GM12878 (cell line): ENCODE results near the gene ABHD6. TPM values are rescaled to one million over a fixed set of nuclear protein-coding genes. Genes with fewer than 3 reads are reported as not detected.

Source experiments
- ATAC-seq: fragments of 200-7000 bp; cut with Tn5 transposase; 3 replicates; pipeline ENCODE4 v1.9.1; 2020; ENCODE audit warnings: mild to moderate bottlenecking, moderate library complexity
- BruUV-seq: library from RNA; stranded (reverse); fragments of 400-500 nt; replicated peaks from 2 replicates; lab custom pipeline; 2021; lab: Mats Ljungman, UMichigan
- CTCF ChIA-PET: fragments of 300-600 bp; sonication (Branson Sonifier 250); formaldehyde crosslinking; extraction: SDS; loops from one replicate; lab custom pipeline; 2021; ENCODE audit warnings: inconsistent platforms; lab: Yijun Ruan, JAX
- POLR2A ChIA-PET: fragments of 350-600 bp; formaldehyde crosslinking; extraction: SDS; loops from one replicate; lab custom pipeline; 2021; ENCODE audit warnings: inconsistent platforms; lab: Charles Lee
- RAD21 ChIA-PET: fragments of 300-600 bp; sonication (Branson Sonifier 250); formaldehyde crosslinking; loops from one replicate; lab custom pipeline; 2023; ENCODE audit warnings: antibody characterized with exemption; ENCODE audit not compliant: unreplicated experiment; lab: Charles Lee
- SMC1A ChIA-PET: fragments of 300-600 bp; sonication (Branson Sonifier 250); formaldehyde crosslinking; loops from one replicate; lab custom pipeline; 2023; ENCODE audit not compliant: unreplicated experiment, uncharacterized antibody; lab: Charles Lee
- DNase-seq: peaks from one replicate; pipeline ENCODE4 v3.0.0-alpha.2; 2011; ENCODE audit warnings: low read depth, low spot score
- FAIRE-seq: peaks from 3 replicates; lab custom pipeline; 2011; peaks lifted over from hg19 to GRCh38; lab: Jason Lieb, UNC
- H2AFZ ChIP-seq: 2 replicates; pipeline ENCODE4 v1.6.0; 2011; ENCODE audit warnings: low read depth, low read length, control low read depth; ENCODE audit not compliant: control insufficient read depth
- H3K27ac ChIP-seq: 2 replicates; pipeline ENCODE4 v1.5.1; 2011; ENCODE audit warnings: control low read depth; ENCODE audit not compliant: control insufficient read depth, insufficient read depth
- H3K27me3 ChIP-seq, 2 experiments: replicated peaks in 1 of 2; 2 replicates each; pipeline versions ENCODE4 v1.6.0 to v1.6.1; 2011; ENCODE audit warnings: low read length in 1 of 2; ENCODE audit not compliant: control insufficient read depth in 2 of 2, insufficient read depth in 2 of 2
- H3K36me3 ChIP-seq, 2 experiments: 2 replicates each; pipeline ENCODE4 v1.5.1; 2011; ENCODE audit warnings: low read length in 1 of 2; ENCODE audit not compliant: control insufficient read depth in 2 of 2, insufficient read depth in 2 of 2
- H3K4me1 ChIP-seq: 2 replicates; pipeline ENCODE4 v1.6.1; 2011; ENCODE audit warnings: mild to moderate bottlenecking, low read length, moderate library complexity, mixed read lengths; ENCODE audit not compliant: control insufficient read depth, insufficient read depth
- H3K4me2 ChIP-seq: 2 replicates; pipeline ENCODE4 v1.6.0; 2011; ENCODE audit warnings: control low read depth; ENCODE audit not compliant: control insufficient read depth, insufficient read depth
- H3K4me3 ChIP-seq: fragments of 200-600 bp; sonication (generic); 2 replicates; pipeline ENCODE4 v1.5.1; 2016
- H3K79me2 ChIP-seq: 2 replicates; pipeline ENCODE4 v1.6.0; 2011; ENCODE audit warnings: low read length; ENCODE audit not compliant: control insufficient read depth, insufficient read depth
- H3K9ac ChIP-seq: 2 replicates; pipeline ENCODE4 v1.8.0; 2011; ENCODE audit warnings: low read length, control low read depth, mixed read lengths; ENCODE audit not compliant: control insufficient read depth, insufficient read depth
- H3K9me3 ChIP-seq: replicated peaks from 3 replicates; pipeline ENCODE4 v1.5.1; 2011; ENCODE audit warnings: mild to moderate bottlenecking, low read length; ENCODE audit not compliant: control insufficient read depth, insufficient read depth
- H4K20me1 ChIP-seq: 2 replicates; pipeline ENCODE4 v1.6.0; 2011; ENCODE audit not compliant: control insufficient read depth, insufficient read depth
- ASH2L ChIP-seq: fragments of 300-600, 200-600 bp; sonication (generic); IDR thresholded peaks from 2 replicates; pipeline ENCODE4 v1.6.1; 2017; ENCODE audit warnings: low read depth, mild to moderate bottlenecking, borderline replicate concordance
- E2F8 ChIP-seq: fragments of 450-650 bp; IDR thresholded peaks from 2 replicates; pipeline ENCODE4 v1.6.1; 2018; ENCODE audit warnings: mild to moderate bottlenecking, low read depth, moderate library complexity; ENCODE audit not compliant: partially characterized antibody
- ESRRA ChIP-seq: IDR thresholded peaks from 2 replicates; pipeline ENCODE4 v1.6.1; 2012; ENCODE audit warnings: mild to moderate bottlenecking, low read length, improper control_type of control experiment
- HDAC6 ChIP-seq: fragments of 200-600 bp; sonication (generic); IDR thresholded peaks from one replicate; pipeline ENCODE4 v1.8.0; 2017; ENCODE audit warnings: antibody characterized with exemption; ENCODE audit not compliant: unreplicated experiment
- IKZF2 ChIP-seq, 2 experiments: fragments of 450-650 bp; IDR thresholded peaks; 2 replicates each; pipeline ENCODE4 v1.6.1; 2017; ENCODE audit warnings: mild to moderate bottlenecking in 2 of 2, moderate library complexity in 2 of 2
- MEF2B ChIP-seq: fragments of 450-650 bp; IDR thresholded peaks from 2 replicates; pipeline ENCODE4 v1.6.1; 2018; ENCODE audit warnings: mild to moderate bottlenecking, moderate library complexity; ENCODE audit not compliant: partially characterized antibody, poor library complexity, severe bottlenecking
- NFYB ChIP-seq: IDR thresholded peaks from 2 replicates; pipeline ENCODE4 v1.6.1; 2011; ENCODE audit warnings: low read depth, mild to moderate bottlenecking, low read length, improper control_type of control experiment, moderate library complexity; ENCODE audit not compliant: insufficient read depth
- NR2F1 ChIP-seq: fragments of 450-650 bp; conservative IDR thresholded peaks from 2 replicates; pipeline ENCODE4 v1.6.1; 2017; ENCODE audit warnings: mild to moderate bottlenecking
- RELA ChIP-seq: fragments of 450-650 bp; IDR thresholded peaks from 2 replicates; pipeline ENCODE4 v1.8.0; 2014; ENCODE audit warnings: borderline replicate concordance; ENCODE audit not compliant: partially characterized antibody
- RUNX3 ChIP-seq: IDR thresholded peaks from 2 replicates; pipeline ENCODE4 v1.6.1; 2012; ENCODE audit warnings: low read length, inconsistent platforms
- SMAD1 ChIP-seq: fragments of 450-650 bp; IDR thresholded peaks from 2 replicates; pipeline ENCODE4 v1.6.1; 2018; ENCODE audit warnings: mild to moderate bottlenecking, low read depth; ENCODE audit not compliant: partially characterized antibody
- SUPT20H ChIP-seq: IDR thresholded peaks from 2 replicates; pipeline ENCODE4 v1.6.1; 2011; ENCODE audit warnings: low read depth, mild to moderate bottlenecking, low read length, moderate library complexity, borderline replicate concordance; ENCODE audit not compliant: control insufficient read depth
- TARDBP ChIP-seq: IDR thresholded peaks from 2 replicates; pipeline ENCODE4 v1.6.1; 2016; ENCODE audit warnings: borderline replicate concordance
- TCF12 ChIP-seq: IDR thresholded peaks from 2 replicates; pipeline ENCODE4 v1.6.1; 2011; ENCODE audit warnings: low read depth, mild to moderate bottlenecking, low read length
- whole genome bisulfite sequencing: methylation state at CpG from one replicate; pipeline ENCODE4 v1.1.6; 2016; ENCODE audit warnings: low lambda C conversion rate; ENCODE audit not compliant: insufficient replicate concordance, insufficient coverage; ENCODE audit errors: missing lambda C conversion rate; 5-methylcytosine and 5-hydroxymethylcytosine counted together
- in situ Hi-C: fragments of 300-500 bp; cut with MboI; formaldehyde crosslinking; loops from 9 replicates; pipeline ENCODE4 v1.14.3; 2018; ENCODE audit warnings: mixed read lengths
- intact Hi-C: fragments of 100-400 bp; cut with micrococcal nuclease; formaldehyde crosslinking; loops from one replicate; pipeline ENCODE4 v1.14.2; 2022; ENCODE audit not compliant: unreplicated experiment
- polyA plus RNA-seq, 11 experiments: library from polyadenylated mRNA; depleted of rRNA in 4 of 11; unstranded in 6 of 11; stranded (reverse) in 5 of 11; fragments of >200 nt; fragmentation: Nextera tagmentation in 4 of 11; fragmentation: Illumina TruSeq in 1 of 11; extraction: Ambion mirVana in 4 of 11; extraction: Trizol in 1 of 11; gene quantifications; 1 replicate in 1 of 11; 2 replicates in 10 of 11; pipeline versions ENCODE4 v1.2.1 to v1.2.3, GENCODE V29; 2011 to 2016; ENCODE audit warnings: inconsistent platforms in 2 of 11, missing spikeins in 2 of 11, low read depth in 1 of 11
- total RNA-seq, 4 experiments: library from RNA; depleted of rRNA in 3 of 4; stranded (reverse); fragments of >200 nt in 3 of 4; fragmentation: Illumina TruSeq in 1 of 4; extraction: Trizol in 1 of 4; gene quantifications; 2 replicates each; pipeline versions ENCODE4 v1.2.1 to v1.2.3, GENCODE V29; 2013 to 2021
- TF ChIP-seq, protein P1 (sequence below): fragments of 150-350 bp; IDR thresholded peaks from 2 replicates; pipeline ENCODE4 v1.6.1; 2014; ENCODE audit warnings: mild to moderate bottlenecking, low read depth, low read length
- TF ChIP-seq, protein P2 (sequence below): IDR thresholded peaks from 2 replicates; pipeline ENCODE4 v1.6.1; 2011; ENCODE audit warnings: mild to moderate bottlenecking, low read depth, low read length, moderate library complexity; ENCODE audit not compliant: insufficient replicate concordance

Gene ABHD6
- total and polyA plus RNA-seq, 10 of the 15 experiments (the other 5 are each of a cell fraction or from before 2014, with no cell fraction given) = 1.4 to 33.2 (median 3.2) TPM

- TF ChIP-seq E2F8 (no peak), IKZF2 (IDR thresholded peaks at IDR 0.05) (peak in 1 of 2 experiments; percentile 38; a peak in 1 of 4 replicates), TARDBP (no peak)
- TF ChIP-seq, protein P1, sequence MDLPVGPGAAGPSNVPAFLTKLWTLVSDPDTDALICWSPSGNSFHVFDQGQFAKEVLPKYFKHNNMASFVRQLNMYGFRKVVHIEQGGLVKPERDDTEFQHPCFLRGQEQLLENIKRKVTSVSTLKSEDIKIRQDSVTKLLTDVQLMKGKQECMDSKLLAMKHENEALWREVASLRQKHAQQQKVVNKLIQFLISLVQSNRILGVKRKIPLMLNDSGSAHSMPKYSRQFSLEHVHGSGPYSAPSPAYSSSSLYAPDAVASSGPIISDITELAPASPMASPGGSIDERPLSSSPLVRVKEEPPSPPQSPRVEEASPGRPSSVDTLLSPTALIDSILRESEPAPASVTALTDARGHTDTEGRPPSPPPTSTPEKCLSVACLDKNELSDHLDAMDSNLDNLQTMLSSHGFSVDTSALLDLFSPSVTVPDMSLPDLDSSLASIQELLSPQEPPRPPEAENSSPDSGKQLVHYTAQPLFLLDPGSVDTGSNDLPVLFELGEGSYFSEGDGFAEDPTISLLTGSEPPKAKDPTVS = no peak
Measured at GRCh38 chr3:58206406-58207011, 31.1 kb upstream of the ABHD6 start (continued).

- no peaks in the 10 kb centered on the region for H3K27me3 ChIP-seq
- no peak for FAIRE-seq
- H3K4me2 ChIP-seq = no peak overlapping the region
- no peaks in the 10 kb centered on the region; the same call in 2 of the 3 replicates for H3K9me3 ChIP-seq
- in situ Hi-C loops = loop anchor here (25.0 kb wide), 1 partner anchor 1179 kb away; no protein-coding TSS in a partner anchor
- ChIA-PET CTCF (interaction anchor here (1.9 to 13.5 kb wide), 2 partner anchors 9 to 13 kb away, joined by 18 to 655 read pairs; no protein-coding TSS in a partner anchor), RAD21 (interaction anchor here (0.7 to 11.9 kb wide), 9 partner anchors 5 to 96 kb away, joined by 3 to 285 read pairs (median 9); partner anchors contain the start of gene ABHD6), POLR2A (interaction anchor here (0.9 to 17.1 kb wide), 4 partner anchors 4 to 26 kb away, joined by 3 to 491 read pairs (median 252); partner anchors contain the start of gene DNASE1L3), SMC1A (interaction anchor here (1.1 to 14.2 kb wide), 7 partner anchors 8 to 26 kb away, joined by 3 to 510 read pairs (median 3); no protein-coding TSS in a partner anchor)
- BruUV-seq = no TSS peak
- no peak overlapping the region for H3K27ac ChIP-seq
- peak; percentile 19 for ATAC-seq
- 64% methylated on average over 4 of the region's 4 CpGs for WGBS
- H3K4me1 ChIP-seq = peaks cover 16% of the 10 kb centered on the region
- intact Hi-C loops = no loop called here
- no peak overlapping the region for H3K9ac ChIP-seq
- H4K20me1 ChIP-seq = no peaks in the 10 kb centered on the region
- H3K4me3 ChIP-seq = no peak overlapping the region
- no peaks in the 10 kb centered on the region for H3K79me2 ChIP-seq
- peaks cover 0 to under 1% of the 10 kb centered on the region in 2 experiments; a peak in 1 of 4 replicates for H3K36me3 ChIP-seq
- no peak overlapping the region for H2AFZ ChIP-seq
- no peak for DNase-seq
- TF ChIP-seq RUNX3 (0 out of 2 replicates have a peak, but pooled peaks have one; percentile 26), MEF2B (peak; percentile 88), NFYB (no peak), HDAC6 (no peak), ASH2L (no peak), SUPT20H (no peak), ESRRA (peak; percentile 96), TCF12 (0 out of 2 replicates have a peak, but pooled peaks have one; percentile 51), NR2F1 (peak; percentile 84), RELA (no peak), SMAD1 (peak; percentile 47)
- TF ChIP-seq, protein P2, sequence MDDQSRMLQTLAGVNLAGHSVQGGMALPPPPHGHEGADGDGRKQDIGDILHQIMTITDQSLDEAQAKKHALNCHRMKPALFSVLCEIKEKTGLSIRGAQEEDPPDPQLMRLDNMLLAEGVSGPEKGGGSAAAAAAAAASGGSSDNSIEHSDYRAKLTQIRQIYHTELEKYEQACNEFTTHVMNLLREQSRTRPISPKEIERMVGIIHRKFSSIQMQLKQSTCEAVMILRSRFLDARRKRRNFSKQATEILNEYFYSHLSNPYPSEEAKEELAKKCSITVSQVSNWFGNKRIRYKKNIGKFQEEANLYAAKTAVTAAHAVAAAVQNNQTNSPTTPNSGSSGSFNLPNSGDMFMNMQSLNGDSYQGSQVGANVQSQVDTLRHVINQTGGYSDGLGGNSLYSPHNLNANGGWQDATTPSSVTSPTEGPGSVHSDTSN = no peak
Measured at GRCh38 chr3:58207954-58208353, 29.6 kb upstream of the ABHD6 start.
